MCF 10A (cell line): ENCODE data around the gene KCNE3. TPM values are rescaled to one million over a fixed set of nuclear protein-coding genes. Genes with fewer than 3 reads are reported as not detected.
"Not testable (repeated sequence)": the region's sequence is repeated elsewhere in the genome, so short reads cannot be mapped to it uniquely, and the experiment has no call there.

Source experiments
- BruUV-seq: library from RNA; stranded (reverse); fragments of 400-500 nt; replicated peaks from 2 replicates; lab custom pipeline; 2021; lab: Mats Ljungman, UMichigan
- CTCF ChIA-PET: fragments of 300-600 bp; sonication (Branson Sonifier 250); formaldehyde crosslinking; extraction: SDS; loops from one replicate; lab custom pipeline; 2021; ENCODE audit warnings: antibody characterized with exemption, inconsistent platforms; lab: Yijun Ruan, JAX
- POLR2A ChIA-PET: fragments of 300-600, 350-650 bp; sonication (Branson Sonifier 250); formaldehyde crosslinking; extraction: SDS; loops from one replicate; lab custom pipeline; 2020; ENCODE audit warnings: antibody characterized with exemption, inconsistent platforms; lab: Yijun Ruan, JAX
- DNase-seq: peaks from one replicate; pipeline ENCODE4 v3.0.0-alpha.2; 2018; ENCODE audit not compliant: unreplicated experiment
- H3K27ac Mint-ChIP-seq: one replicate; pipeline ENCODE4 v1.8.0; 2022; ENCODE audit warnings: mild to moderate bottlenecking, low read depth, mixed read lengths; ENCODE audit not compliant: unreplicated experiment
- H3K27me3 Mint-ChIP-seq: one replicate; pipeline ENCODE4 v1.8.0; 2022; ENCODE audit warnings: mixed read lengths; ENCODE audit not compliant: insufficient read depth, unreplicated experiment
- H3K36me3 Mint-ChIP-seq: one replicate; pipeline ENCODE4 v1.8.0; 2022; ENCODE audit warnings: mild to moderate bottlenecking, moderate library complexity, mixed read lengths; ENCODE audit not compliant: insufficient read depth, unreplicated experiment
- H3K4me1 Mint-ChIP-seq: one replicate; pipeline ENCODE4 v1.8.0; 2022; ENCODE audit warnings: mixed read lengths; ENCODE audit not compliant: insufficient read depth, unreplicated experiment
- H3K4me3 Mint-ChIP-seq: one replicate; pipeline ENCODE4 v1.8.0; 2022; ENCODE audit warnings: mild to moderate bottlenecking, moderate library complexity, mixed read lengths; ENCODE audit not compliant: unreplicated experiment
- H3K9me3 Mint-ChIP-seq: one replicate; pipeline ENCODE4 v1.8.0; 2022; ENCODE audit warnings: mixed read lengths; ENCODE audit not compliant: unreplicated experiment
- intact Hi-C: fragments of 100-400 bp; cut with micrococcal nuclease; formaldehyde crosslinking; loops from 2 replicates; pipeline ENCODE4 v1.14.1; 2022
- total RNA-seq: library from RNA; stranded (reverse); gene quantifications from 2 replicates; pipeline ENCODE4 v1.2.3, GENCODE V29; 2022
- TF ChIP-seq, protein P1 (sequence below): fragments of 200-600 bp; IDR thresholded peaks from one replicate; pipeline ENCODE4 v1.8.0; 2022; ENCODE audit warnings: antibody characterized with exemption, mild to moderate bottlenecking; ENCODE audit not compliant: unreplicated experiment

KCNE3 gene
- total RNA-seq, 1 experiment from 2014 or later = not detected

DNA sequence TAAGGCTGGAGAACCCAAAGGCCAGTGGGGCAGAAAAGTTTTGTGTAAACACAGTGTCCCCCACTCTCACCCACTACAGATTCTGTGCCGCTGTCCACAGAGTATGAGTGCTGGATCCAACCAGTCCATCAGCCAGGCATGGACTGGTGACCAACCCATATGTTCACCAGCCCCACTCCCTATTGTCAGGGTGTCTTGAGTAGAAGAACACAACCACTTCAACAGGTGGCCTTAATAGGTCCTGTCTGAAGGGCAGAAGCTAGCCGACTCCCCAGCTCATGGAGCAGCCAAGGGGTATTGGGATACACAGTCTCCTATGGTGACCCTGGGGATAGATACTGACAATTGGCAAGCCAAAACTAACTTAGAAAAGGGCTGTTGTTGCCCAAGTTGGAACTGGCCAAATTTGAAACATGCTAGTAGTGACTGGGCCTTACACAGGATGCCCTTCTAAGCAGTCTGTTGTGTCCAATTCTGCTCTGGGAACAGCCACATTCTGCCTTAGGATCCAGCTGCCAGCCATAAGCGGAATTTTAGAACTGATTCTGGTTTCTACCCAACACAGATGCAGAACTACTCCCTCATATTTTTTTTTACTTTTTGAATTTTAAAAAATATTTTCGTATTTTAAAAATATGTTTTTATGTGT, 49.4 kb downstream of the KCNE3 start:
- no TSS peak for BruUV-seq
- H3K4me1 Mint-ChIP-seq = peaks cover 19% of the 10 kb centered on the region
- H3K9me3 Mint-ChIP-seq = no peaks in the 10 kb centered on the region
- H3K4me3 Mint-ChIP-seq = no peak overlapping the region
- DNase-seq = no peak
- ChIA-PET POLR2A (interaction anchor here (0.6 to 1.3 kb wide), 3 partner anchors 10 to 413 kb away, joined by 3 to 4 read pairs (median 3); no protein-coding TSS in a partner anchor), CTCF (interaction anchor here (0.8 to 1.0 kb wide), 2 partner anchors 27 to 29 kb away, joined by 3 read pairs; no protein-coding TSS in a partner anchor)
- H3K36me3 Mint-ChIP-seq = no peaks in the 10 kb centered on the region
- intact Hi-C loops = no loop called here
- TF ChIP-seq, protein P1, sequence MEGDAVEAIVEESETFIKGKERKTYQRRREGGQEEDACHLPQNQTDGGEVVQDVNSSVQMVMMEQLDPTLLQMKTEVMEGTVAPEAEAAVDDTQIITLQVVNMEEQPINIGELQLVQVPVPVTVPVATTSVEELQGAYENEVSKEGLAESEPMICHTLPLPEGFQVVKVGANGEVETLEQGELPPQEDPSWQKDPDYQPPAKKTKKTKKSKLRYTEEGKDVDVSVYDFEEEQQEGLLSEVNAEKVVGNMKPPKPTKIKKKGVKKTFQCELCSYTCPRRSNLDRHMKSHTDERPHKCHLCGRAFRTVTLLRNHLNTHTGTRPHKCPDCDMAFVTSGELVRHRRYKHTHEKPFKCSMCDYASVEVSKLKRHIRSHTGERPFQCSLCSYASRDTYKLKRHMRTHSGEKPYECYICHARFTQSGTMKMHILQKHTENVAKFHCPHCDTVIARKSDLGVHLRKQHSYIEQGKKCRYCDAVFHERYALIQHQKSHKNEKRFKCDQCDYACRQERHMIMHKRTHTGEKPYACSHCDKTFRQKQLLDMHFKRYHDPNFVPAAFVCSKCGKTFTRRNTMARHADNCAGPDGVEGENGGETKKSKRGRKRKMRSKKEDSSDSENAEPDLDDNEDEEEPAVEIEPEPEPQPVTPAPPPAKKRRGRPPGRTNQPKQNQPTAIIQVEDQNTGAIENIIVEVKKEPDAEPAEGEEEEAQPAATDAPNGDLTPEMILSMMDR = no peak
- H3K27ac Mint-ChIP-seq = no peak overlapping the region
- no peaks in the 10 kb centered on the region for H3K27me3 Mint-ChIP-seq

DNA sequence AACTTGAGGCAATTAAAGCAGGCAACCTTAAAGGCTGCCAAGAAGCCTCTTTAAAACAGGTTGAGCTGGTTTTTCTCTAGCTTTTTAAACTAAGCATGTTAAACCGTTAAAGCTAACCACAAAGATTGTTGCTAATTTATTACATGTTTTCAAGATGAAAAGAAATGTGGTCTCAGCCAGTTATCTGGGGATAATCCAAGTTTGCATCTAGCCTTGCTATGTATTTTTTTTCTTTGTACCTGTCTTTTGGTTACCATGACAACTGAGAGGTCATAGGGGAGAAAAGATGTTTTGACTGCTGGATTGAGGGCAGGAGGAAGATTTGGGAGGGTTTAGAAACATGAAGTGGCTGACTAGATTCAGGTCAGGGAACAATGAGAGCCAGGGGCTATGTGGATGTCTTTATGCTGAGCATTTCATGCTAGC, 50.0 kb downstream of the KCNE3 start:
- intact Hi-C loops = no loop called here

DNA sequence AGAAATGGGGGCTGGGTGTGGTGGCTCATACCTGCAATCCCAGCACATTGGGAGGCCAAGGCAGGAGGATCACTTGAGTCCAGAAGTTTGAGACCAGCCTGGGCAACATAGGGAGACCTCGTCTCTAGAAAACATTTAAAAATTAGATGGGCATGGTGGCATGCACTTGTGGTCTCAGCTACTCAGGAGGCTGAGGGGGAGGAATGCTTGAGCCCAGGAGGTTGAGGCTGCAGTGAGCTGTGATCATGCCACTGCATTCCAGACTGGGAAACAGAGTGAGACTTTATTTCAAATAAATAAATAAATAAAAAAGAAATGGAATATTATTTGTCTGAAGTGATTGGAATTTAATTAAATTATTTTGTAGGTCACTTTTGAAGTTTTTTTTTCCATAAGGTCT, 50.4 kb downstream of the KCNE3 start:
- POLR2A ChIA-PET, H3K27ac Mint-ChIP-seq, BruUV-seq, H3K27me3 Mint-ChIP-seq, H3K9me3 Mint-ChIP-seq, intact Hi-C loops, DNase-seq, H3K36me3 Mint-ChIP-seq, H3K4me3 Mint-ChIP-seq: not testable (repeated sequence)
- CTCF ChIA-PET = interaction anchor here (0.8 kb wide), 1 partner anchor 28 kb away, joined by 3 read pairs; no protein-coding TSS in a partner anchor
- H3K4me1 Mint-ChIP-seq = peaks cover 25% of the 10 kb centered on the region

More for the DNA sequence above, 50.0 kb downstream of the KCNE3 start:
- TF ChIP-seq, protein P1 = no peak
- no peak overlapping the region for H3K27ac Mint-ChIP-seq
- H3K27me3 Mint-ChIP-seq = no peaks in the 10 kb centered on the region
- H3K4me1 Mint-ChIP-seq = peaks cover 25% of the 10 kb centered on the region
- ChIA-PET POLR2A (no interaction called here), CTCF (interaction anchor here (0.8 kb wide), 1 partner anchor 28 kb away, joined by 3 read pairs; no protein-coding TSS in a partner anchor)
- no TSS peak for BruUV-seq
- no peak overlapping the region for H3K4me3 Mint-ChIP-seq
- H3K9me3 Mint-ChIP-seq = no peaks in the 10 kb centered on the region
- DNase-seq = no peak
- H3K36me3 Mint-ChIP-seq = no peaks in the 10 kb centered on the region

DNA sequence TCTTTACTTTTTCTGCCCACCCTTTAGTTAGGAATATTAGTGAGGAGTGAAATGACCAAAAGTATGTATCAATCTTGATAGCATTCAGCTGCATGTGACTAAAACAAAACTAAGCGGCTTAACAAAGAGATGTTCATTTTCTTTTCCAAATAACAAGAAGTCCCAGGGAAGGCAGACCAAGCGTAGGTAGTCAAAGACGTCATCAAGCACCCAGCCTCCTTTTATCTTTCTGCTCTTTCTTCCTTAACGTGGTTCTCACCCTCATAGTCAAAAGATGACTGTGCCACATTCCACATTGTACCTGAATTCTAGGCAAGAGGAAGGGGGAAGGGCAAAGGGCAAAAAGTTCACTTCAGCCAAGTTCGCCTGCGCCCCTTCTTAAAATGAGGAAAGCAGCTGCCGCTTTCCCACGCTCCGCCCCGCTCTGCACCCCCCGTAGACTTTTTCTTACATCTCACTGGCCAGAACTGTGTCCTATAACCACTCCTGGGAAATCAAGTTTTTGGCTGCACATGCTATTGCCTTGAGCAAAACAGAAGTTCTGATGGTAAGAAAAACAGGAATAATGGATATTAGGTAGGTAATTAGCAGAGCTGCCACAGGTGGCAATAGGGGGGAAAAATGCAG, 54.5 kb downstream of the KCNE3 start:
- Mint-ChIP-seq H3K4me3 (no peak overlapping the region), H3K27ac (no peak overlapping the region), H3K27me3 (no peaks in the 10 kb centered on the region), H3K36me3 (no peaks in the 10 kb centered on the region), H3K9me3 (no peaks in the 10 kb centered on the region), H3K4me1 (peaks cover 14% of the 10 kb centered on the region)
- TF ChIP-seq, protein P1 = no peak
- BruUV-seq = no TSS peak
- intact Hi-C loops = no loop called here
- CTCF ChIA-PET = no interaction called here
- DNase-seq = no peak
- POLR2A ChIA-PET = interaction anchor here (1.1 to 1.4 kb wide), 2 partner anchors 9 to 14 kb away, joined by 4 to 6 read pairs; partner anchors contain the start of gene PGM2L1
